GM03348 (cell line): ENCODE results near the gene EPB41L2.
"Not testable (repeated sequence)": the region's sequence is repeated elsewhere in the genome, so short reads cannot be mapped to it uniquely, and the experiment has no call there.

Source experiments
- DNase-seq: peaks from one replicate; pipeline ENCODE4 v3.0.0; 2012; ENCODE audit warnings: low spot score

The EPB41L2 gene

GRCh38 chr6:131003488-131004386 lies 59.3 kb downstream of the EPB41L2 start:
- DNase-seq, result no peak

GRCh38 chr6:131002661-131002980 lies 60.4 kb downstream of the EPB41L2 start:
- no peak for DNase-seq

GRCh38 chr6:131001945-131002660 lies 60.9 kb downstream of the EPB41L2 start:
- DNase-seq, result peak; percentile 19

- peak; percentile 10 for DNase-seq
Measured at GRCh38 chr6:131001111-131001736, 61.8 kb downstream of the EPB41L2 start.

DNA sequence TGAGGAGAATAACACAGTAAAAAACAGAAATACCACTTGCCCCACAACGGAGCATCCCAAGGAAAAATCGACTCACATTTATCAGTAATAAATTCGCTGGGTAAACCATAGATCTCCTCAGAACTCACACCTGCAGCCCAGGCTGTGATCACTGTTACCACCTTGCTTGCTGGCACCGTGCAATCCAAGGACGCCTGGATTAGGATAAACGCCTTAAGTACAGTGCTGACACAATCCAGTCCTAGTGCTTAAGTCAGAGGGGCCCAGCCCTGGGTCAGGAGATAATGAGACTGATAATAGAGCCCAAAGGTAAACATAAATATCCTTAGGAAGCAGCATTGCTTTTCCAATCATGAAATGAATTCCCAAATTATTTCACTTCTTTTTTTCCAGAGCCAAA lies 62.5 kb downstream of the EPB41L2 start:
- DNase-seq, result no peak

GRCh38 chr6:130997061-130997753 lies 65.8 kb downstream of the EPB41L2 start:
- DNase-seq, result peak; percentile 56

GRCh38 chr6:130996635-130997034 lies 66.4 kb downstream of the EPB41L2 start:
- DNase-seq, result no peak

DNA sequence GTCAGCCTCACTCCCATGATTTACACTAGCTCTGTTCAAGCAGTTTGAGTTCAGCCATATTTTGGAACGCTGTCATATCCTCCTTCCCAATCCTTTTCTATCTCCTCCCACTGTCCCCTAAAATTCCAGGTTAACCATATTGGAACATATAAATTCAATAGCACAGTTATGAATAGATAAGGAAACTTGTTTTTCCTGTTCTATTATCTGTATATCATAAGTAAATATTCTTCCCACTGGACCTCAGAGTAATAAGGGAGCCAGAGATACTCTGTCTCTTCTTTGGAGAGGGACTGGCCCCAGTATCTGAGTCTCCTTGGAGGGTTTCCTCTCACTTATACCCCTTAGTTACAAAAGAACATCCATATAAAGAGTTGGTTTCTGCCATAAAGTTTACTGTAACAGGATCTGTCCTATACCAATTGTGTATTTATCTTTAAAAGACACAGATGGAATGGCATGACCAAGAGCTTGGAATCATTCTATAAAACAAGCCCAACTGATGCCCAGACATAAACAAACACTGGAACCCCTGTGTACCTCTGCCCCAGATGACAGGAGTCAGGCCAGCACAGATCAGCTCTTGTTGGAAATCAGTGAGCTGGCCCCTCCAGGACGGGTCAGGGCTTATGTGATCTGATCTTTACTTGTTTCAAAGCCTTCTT lies 67.1 kb downstream of the EPB41L2 start:
- DNase-seq, result no peak

GRCh38 chr6:130994319-130995097 lies 68.5 kb downstream of the EPB41L2 start:
- DNase-seq, result no peak

DNA sequence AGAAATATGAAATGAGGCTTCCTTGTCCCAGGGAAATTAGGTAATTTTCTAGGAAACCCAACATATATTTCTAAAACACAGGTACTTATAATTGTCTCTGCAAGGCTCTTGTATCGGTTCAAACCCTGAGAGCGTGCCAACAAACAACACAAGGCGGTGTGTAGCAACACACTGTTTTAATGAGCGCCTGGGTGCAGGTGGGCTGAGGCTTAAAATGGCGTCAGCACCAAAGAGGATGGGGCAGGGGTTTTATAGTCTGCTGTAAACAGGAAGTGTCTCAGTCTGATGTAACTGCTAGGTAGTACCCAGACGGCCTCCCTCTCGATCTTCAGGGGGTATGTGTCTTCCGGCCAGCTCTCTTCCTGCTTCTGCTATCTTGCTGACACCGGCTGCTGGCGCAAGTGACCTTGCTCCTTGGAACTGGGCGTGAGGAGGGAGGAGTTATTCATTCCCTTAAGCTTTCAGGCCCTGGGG lies 69.7 kb downstream of the EPB41L2 start:
- no peak for DNase-seq

- no peak for DNase-seq
Measured at GRCh38 chr6:130991422-130992137, 71.5 kb downstream of the EPB41L2 start.

GRCh38 chr6:130987539-130987938 lies 75.5 kb downstream of the EPB41L2 start:
- DNase-seq, result not testable (repeated sequence)

DNA sequence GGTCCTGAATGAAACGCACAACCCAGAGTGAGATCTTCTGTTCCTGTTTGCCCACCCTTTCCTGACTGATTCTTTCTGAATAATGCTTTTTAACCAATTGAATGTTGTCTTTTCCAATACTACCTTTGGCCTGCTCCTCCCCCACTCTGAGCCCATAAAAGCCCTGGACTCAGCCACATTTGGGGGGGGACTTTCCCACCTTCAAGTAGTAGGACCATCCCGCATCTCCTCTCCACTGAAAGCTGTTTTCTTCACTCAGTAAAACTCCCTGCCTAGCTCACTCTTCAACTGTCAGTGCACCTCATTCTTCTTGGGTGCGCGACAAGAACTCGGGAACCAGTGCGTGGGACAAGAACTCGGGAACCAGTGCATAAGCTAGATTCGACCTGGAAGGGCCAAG lies 77.9 kb downstream of the EPB41L2 start:
- DNase-seq, result no peak

GRCh38 chr6:130982941-130983456 lies 80.0 kb downstream of the EPB41L2 start:
- no peak for DNase-seq

- no peak for DNase-seq
Measured at GRCh38 chr6:130982135-130982534, 80.9 kb downstream of the EPB41L2 start.

GRCh38 chr6:130981409-130981808 lies 81.6 kb downstream of the EPB41L2 start:
- DNase-seq, result peak; percentile 48

GRCh38 chr6:130980310-130981032 lies 82.6 kb downstream of the EPB41L2 start:
- DNase-seq, result no peak

- no peak for DNase-seq
Measured at GRCh38 chr6:130978660-130979396, 84.2 kb downstream of the EPB41L2 start.

- no peak for DNase-seq
Measured at GRCh38 chr6:130978180-130978579, 84.9 kb downstream of the EPB41L2 start.
